Upper lobe of right lung (tissue), 1 donor: ENCODE results near the gene NTRK1. TPM values are rescaled to one million over a fixed set of nuclear protein-coding genes. Genes with fewer than 3 reads are reported as not detected.

Experiments
- ATAC-seq: fragments of 200-7000 bp; cut with Tn5 transposase; one replicate; pipeline ENCODE4 v1.9.1; 2020; ENCODE audit warnings: mild to moderate bottlenecking, moderate library complexity
- DNase-seq: peaks from one replicate; pipeline ENCODE4 v3.0.0-alpha.2; 2020
- H3K27ac ChIP-seq: fragments of 200-600 bp; one replicate; pipeline ENCODE4 v1.8.0; 2022
- H3K27me3 ChIP-seq: fragments of 200-600 bp; one replicate; pipeline ENCODE4 v1.8.0; 2022; ENCODE audit warnings: mild to moderate bottlenecking
- H3K36me3 ChIP-seq: fragments of 200-600 bp; one replicate; pipeline ENCODE4 v1.8.0; 2022
- H3K4me1 ChIP-seq: fragments of 200-600 bp; one replicate; pipeline ENCODE4 v1.8.0; 2022
- H3K4me3 ChIP-seq: fragments of 200-600 bp; one replicate; pipeline ENCODE4 v1.8.0; 2022; ENCODE audit warnings: mild to moderate bottlenecking
- H3K9me3 ChIP-seq: fragments of 200-600 bp; one replicate; pipeline ENCODE4 v1.8.0; 2022
- CTCF ChIP-seq: fragments of 200-600 bp; IDR thresholded peaks from one replicate; pipeline ENCODE4 v1.8.0; 2022; ENCODE audit warnings: antibody characterized with exemption
- intact Hi-C: fragments of 100-400 bp; cut with DNase I; formaldehyde crosslinking; loops from one replicate; pipeline ENCODE4 v1.11.0; 2022
- total RNA-seq: library from RNA; stranded (reverse); fragmentation: NEBNext Ultra II Directional; extraction: Animal tissue kit (Norgen Biotek cat#: 25700); gene quantifications from one replicate; pipeline ENCODE4 v1.2.1, GENCODE V29; 2021
- donor health status: DM: no; HTN: yes; CAD: no; lungs with severe emphysema.

Gene NTRK1
- total RNA-seq, 1 donor from 2014 or later = 1.2 TPM

- intact Hi-C loops = no loop called here
- Histone ChIP-seq H3K4me3 (peak overlapping the region; percentile 52), H3K27me3 (no peaks in the 10 kb centered on the region), H3K27ac (peak overlapping the region; percentile 51), H3K36me3 (no peaks in the 10 kb centered on the region), H3K4me1 (peaks cover 20% of the 10 kb centered on the region), H3K9me3 (no peaks in the 10 kb centered on the region)
- no peak for ATAC-seq
- no peak for TF ChIP-seq CTCF
- DNase-seq = no peak
Observed at GRCh38 chr1:156814571-156815260, 45.9 kb upstream of the NTRK1 start.

GRCh38 chr1:156815307-156815826 lies 45.3 kb upstream of the NTRK1 start:
- no peak for DNase-seq
- no peak for TF ChIP-seq CTCF
- H3K4me1 ChIP-seq = peaks cover 20% of the 10 kb centered on the region
- peak; percentile 28 for ATAC-seq
- peak overlapping the region; percentile 72 for H3K27ac ChIP-seq
- no peaks in the 10 kb centered on the region for H3K9me3 ChIP-seq
- H3K4me3 ChIP-seq = peak overlapping the region; percentile 38
- H3K36me3 ChIP-seq = no peaks in the 10 kb centered on the region
- intact Hi-C loops = no loop called here
- no peaks in the 10 kb centered on the region for H3K27me3 ChIP-seq

- intact Hi-C loops = no loop called here
- no peaks in the 10 kb centered on the region for H3K27me3 ChIP-seq
- no peaks in the 10 kb centered on the region for H3K36me3 ChIP-seq
- no peak for TF ChIP-seq CTCF
- ATAC-seq = no peak
- H3K4me3 ChIP-seq = peak overlapping the region; percentile 38
- no peaks in the 10 kb centered on the region for H3K9me3 ChIP-seq
- H3K27ac ChIP-seq = peak overlapping the region; percentile 72
- DNase-seq = no peak
- peaks cover 20% of the 10 kb centered on the region for H3K4me1 ChIP-seq
Observed at GRCh38 chr1:156815961-156816422, 44.7 kb upstream of the NTRK1 start.

GRCh38 chr1:156816561-156817328 lies 43.9 kb upstream of the NTRK1 start, which contains the start of gene SH2D2A:
Gene SH2D2A, minus strand, starts transcription at chr1:156816848. Its CDS starts 140 bp downstream, at chr1:156816708.
- ATAC-seq (peak; percentile 57), DNase-seq (peak; percentile 73)
- Histone ChIP-seq H3K27ac (peak within 1 kb of the TSS; percentile 72), H3K9me3 (no peaks in the 10 kb centered on the region), H3K36me3 (no peaks in the 10 kb centered on the region), H3K4me3 (peak within 1 kb of the TSS; percentile 38), H3K4me1 (peaks cover 20% of the 10 kb centered on the region), H3K27me3 (no peaks in the 10 kb centered on the region)
- intact Hi-C loops = no loop called here
- no peak for TF ChIP-seq CTCF

- Histone ChIP-seq H3K4me3 (no peak overlapping the region), H3K27me3 (no peaks in the 10 kb centered on the region), H3K9me3 (no peaks in the 10 kb centered on the region), H3K4me1 (peaks cover under 1% of the 10 kb centered on the region), H3K36me3 (no peaks in the 10 kb centered on the region), H3K27ac (no peak overlapping the region)
- no peak for TF ChIP-seq CTCF
- ATAC-seq (no peak), DNase-seq (no peak)
- intact Hi-C loops = no loop called here
Observed at GRCh38 chr1:156821801-156822200, 38.9 kb upstream of the NTRK1 start.
